Hepatocyte (in vitro differentiated cells): ENCODE data around the gene CGN. TPM values are rescaled to one million over a fixed set of nuclear protein-coding genes. Genes with fewer than 3 reads are reported as not detected.

Experiments
- DNase-seq: peaks from one replicate; pipeline ENCODE4 v3.0.0-alpha.2; 2016; ENCODE audit warnings: low spot score
- H2AFZ ChIP-seq: fragments of 200-600 bp; sonication (generic); 2 replicates; pipeline ENCODE4 v1.6.0; 2016; ENCODE audit warnings: antibody characterized with exemption, mild to moderate bottlenecking
- H3K27ac ChIP-seq: fragments of 200-600 bp; sonication (generic); 2 replicates; pipeline ENCODE4 v1.5.1; 2016; ENCODE audit warnings: mild to moderate bottlenecking
- H3K27me3 ChIP-seq: fragments of 200-600 bp; sonication (generic); 2 replicates; pipeline ENCODE4 v1.6.1; 2016
- H3K36me3 ChIP-seq: fragments of 200-600 bp; sonication (generic); replicated peaks from 2 replicates; pipeline ENCODE4 v1.5.1; 2016; ENCODE audit warnings: low read depth; ENCODE audit not compliant: insufficient read depth
- H3K4me1 ChIP-seq: fragments of 200-600 bp; sonication (generic); 2 replicates; pipeline ENCODE4 v1.5.1; 2016; ENCODE audit warnings: mild to moderate bottlenecking, moderate library complexity; ENCODE audit not compliant: insufficient read depth
- H3K4me2 ChIP-seq: fragments of 200-600 bp; sonication (generic); 2 replicates; pipeline ENCODE4 v1.6.0; 2016
- H3K4me3 ChIP-seq: fragments of 200-600 bp; sonication (generic); 2 replicates; pipeline ENCODE4 v1.5.1; 2016; ENCODE audit warnings: mild to moderate bottlenecking
- H3K79me2 ChIP-seq: fragments of 200-600 bp; sonication (generic); 2 replicates; pipeline ENCODE4 v1.6.0; 2017; ENCODE audit warnings: mild to moderate bottlenecking
- H3K9me2 ChIP-seq: fragments of 200-600 bp; sonication (generic); replicated peaks from 2 replicates; pipeline ENCODE4 v1.6.0; 2017; ENCODE audit warnings: mild to moderate bottlenecking; ENCODE audit not compliant: insufficient read depth
- H3K9me3 ChIP-seq: fragments of 200-600 bp; sonication (generic); 2 replicates; pipeline ENCODE4 v1.5.1; 2016; ENCODE audit warnings: low read depth, mild to moderate bottlenecking
- H4K20me1 ChIP-seq: fragments of 200-600 bp; sonication (generic); 2 replicates; pipeline ENCODE4 v1.6.0; 2016; ENCODE audit warnings: mild to moderate bottlenecking; ENCODE audit not compliant: insufficient read depth, poor library complexity, severe bottlenecking
- EZH2 ChIP-seq: fragments of 200-600 bp; sonication (generic); IDR thresholded peaks from 2 replicates; pipeline ENCODE4 v1.6.1; 2016; ENCODE audit warnings: antibody characterized with exemption, mild to moderate bottlenecking, borderline replicate concordance
- EZH2phosphoT487 ChIP-seq: fragments of 200-600 bp; sonication (generic); IDR thresholded peaks from one replicate; pipeline ENCODE4 v1.6.1; 2018; ENCODE audit warnings: antibody characterized with exemption, mild to moderate bottlenecking, low read depth, moderate library complexity; ENCODE audit not compliant: unreplicated experiment, severe bottlenecking
- WGBS: methylation state at CpG from one replicate; pipeline ENCODE4 v1.1.6; 2016; ENCODE audit warnings: low lambda C conversion rate; ENCODE audit errors: missing lambda C conversion rate; 5-methylcytosine and 5-hydroxymethylcytosine counted together
- polyA plus RNA-seq: library from polyadenylated mRNA; unstranded; fragments of >200 nt; fragmentation: Nextera tagmentation; extraction: Ambion mirVana; gene quantifications from 2 replicates; pipeline ENCODE4 v1.2.1, GENCODE V29; 2016
- total RNA-seq: library from RNA; depleted of rRNA; stranded (reverse); fragments of >200 nt; gene quantifications from 2 replicates; pipeline ENCODE4 v1.2.3, GENCODE V29; 2014
- TF ChIP-seq, protein P1 (sequence below): fragments of 200-600 bp; sonication (generic); IDR thresholded peaks from 2 replicates; pipeline ENCODE4 v1.5.1; 2016; ENCODE audit warnings: antibody characterized with exemption, mild to moderate bottlenecking; ENCODE audit not compliant: poor library complexity

The CGN gene
- total and polyA plus RNA-seq, 2 experiments from 2014 or later = 46.3 to 58.2 TPM

DNA sequence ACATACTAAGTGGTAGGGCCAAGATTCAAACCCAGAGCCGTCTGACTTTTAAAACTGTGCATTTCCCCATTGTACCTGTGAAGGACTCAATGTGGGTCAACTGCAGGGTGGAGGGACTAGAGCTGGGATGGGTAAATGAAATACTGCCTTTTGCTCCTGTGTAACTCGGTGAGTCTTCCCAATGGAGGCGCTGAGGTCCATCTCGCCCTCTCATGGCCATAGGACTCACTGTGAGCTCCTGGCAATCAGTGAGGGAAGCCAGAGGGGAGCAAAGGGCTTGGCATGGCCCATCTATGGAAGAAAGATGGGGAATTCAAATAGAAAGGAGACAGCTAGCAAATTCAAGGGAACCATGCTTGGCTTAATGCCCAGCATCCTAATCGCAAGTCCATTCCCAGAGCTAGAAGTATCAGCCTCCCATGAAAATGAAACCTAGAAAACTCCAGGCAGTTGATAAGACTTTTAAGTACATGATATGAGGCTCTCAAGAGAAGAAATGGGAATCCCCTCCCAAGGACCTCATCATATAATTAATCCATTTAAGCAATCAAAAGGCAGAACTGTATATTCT is 25.4 kb upstream of the CGN start:
- Histone ChIP-seq H2AFZ (no peak overlapping the region), H3K4me1 (no peaks in the 10 kb centered on the region), H3K4me2 (no peak overlapping the region), H4K20me1 (no peaks in the 10 kb centered on the region), H3K9me3 (no peaks in the 10 kb centered on the region), H3K79me2 (no peaks in the 10 kb centered on the region), H3K9me2 (no peaks in the 10 kb centered on the region), H3K27ac (no peak overlapping the region), H3K36me3 (no peaks in the 10 kb centered on the region), H3K4me3 (no peak overlapping the region), H3K27me3 (no peaks in the 10 kb centered on the region)
- no peak for DNase-seq
- 68% methylated on average over 5 of the region's 5 CpGs for WGBS
- TF ChIP-seq, protein P1, sequence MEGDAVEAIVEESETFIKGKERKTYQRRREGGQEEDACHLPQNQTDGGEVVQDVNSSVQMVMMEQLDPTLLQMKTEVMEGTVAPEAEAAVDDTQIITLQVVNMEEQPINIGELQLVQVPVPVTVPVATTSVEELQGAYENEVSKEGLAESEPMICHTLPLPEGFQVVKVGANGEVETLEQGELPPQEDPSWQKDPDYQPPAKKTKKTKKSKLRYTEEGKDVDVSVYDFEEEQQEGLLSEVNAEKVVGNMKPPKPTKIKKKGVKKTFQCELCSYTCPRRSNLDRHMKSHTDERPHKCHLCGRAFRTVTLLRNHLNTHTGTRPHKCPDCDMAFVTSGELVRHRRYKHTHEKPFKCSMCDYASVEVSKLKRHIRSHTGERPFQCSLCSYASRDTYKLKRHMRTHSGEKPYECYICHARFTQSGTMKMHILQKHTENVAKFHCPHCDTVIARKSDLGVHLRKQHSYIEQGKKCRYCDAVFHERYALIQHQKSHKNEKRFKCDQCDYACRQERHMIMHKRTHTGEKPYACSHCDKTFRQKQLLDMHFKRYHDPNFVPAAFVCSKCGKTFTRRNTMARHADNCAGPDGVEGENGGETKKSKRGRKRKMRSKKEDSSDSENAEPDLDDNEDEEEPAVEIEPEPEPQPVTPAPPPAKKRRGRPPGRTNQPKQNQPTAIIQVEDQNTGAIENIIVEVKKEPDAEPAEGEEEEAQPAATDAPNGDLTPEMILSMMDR = no peak
- TF ChIP-seq EZH2 (no peak), EZH2phosphoT487 (no peak)

DNA sequence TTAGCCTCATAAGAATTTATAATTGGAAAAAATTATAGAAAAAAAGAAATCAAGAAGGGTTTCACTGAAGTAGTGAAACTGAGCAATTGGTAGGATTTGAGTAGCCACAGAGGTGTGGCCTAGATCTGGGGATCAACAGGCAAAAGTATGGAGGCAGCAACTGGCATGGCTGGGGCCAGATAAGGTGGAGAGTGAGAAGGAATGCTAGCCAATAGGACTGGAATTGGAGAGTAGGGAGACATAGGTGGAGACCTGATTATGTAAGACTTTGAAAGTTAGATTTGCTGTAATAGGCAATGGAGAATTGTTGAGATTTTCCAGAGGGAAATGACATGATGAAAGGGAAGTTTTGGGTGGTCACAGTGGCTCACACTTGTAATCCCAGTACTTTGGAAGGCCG is 24.6 kb upstream of the CGN start:
- no peaks in the 10 kb centered on the region for H3K27me3 ChIP-seq
- no peaks in the 10 kb centered on the region for H3K9me3 ChIP-seq
- H3K36me3 ChIP-seq = no peaks in the 10 kb centered on the region
- no peaks in the 10 kb centered on the region for H3K9me2 ChIP-seq
- TF ChIP-seq EZH2phosphoT487 = no peak
- TF ChIP-seq, protein P1 = no peak
- no peak for TF ChIP-seq EZH2
- no peak for DNase-seq
- no peak overlapping the region for H3K4me3 ChIP-seq
- no peaks in the 10 kb centered on the region for H4K20me1 ChIP-seq
- no peaks in the 10 kb centered on the region for H3K79me2 ChIP-seq
- WGBS = 76% methylated on average over 1 of the region's 1 CpG
- H3K4me2 ChIP-seq = no peak overlapping the region
- no peak overlapping the region for H3K27ac ChIP-seq
- no peak overlapping the region for H2AFZ ChIP-seq
- no peaks in the 10 kb centered on the region for H3K4me1 ChIP-seq

DNA sequence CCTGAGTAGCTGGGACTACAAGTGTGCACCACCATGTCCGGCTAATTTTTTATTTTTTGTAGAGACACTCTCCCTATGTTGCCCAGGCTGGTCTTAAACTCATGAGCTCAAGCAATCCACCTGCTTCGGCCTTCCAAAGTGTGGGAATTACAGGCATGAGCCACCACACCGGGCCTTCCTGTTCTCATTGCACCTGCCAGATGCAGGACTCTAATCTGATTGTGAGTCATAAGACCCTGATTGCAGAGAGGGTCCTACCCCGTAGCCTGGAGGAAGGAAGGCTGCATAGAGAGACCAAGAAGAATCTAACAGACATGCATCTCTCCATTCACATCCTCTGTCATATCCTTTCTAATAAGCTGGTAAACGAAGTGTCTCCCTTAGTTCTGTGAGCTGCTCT is 19.5 kb upstream of the CGN start:
- H3K27me3 ChIP-seq = no peaks in the 10 kb centered on the region
- H3K9me2 ChIP-seq = no peaks in the 10 kb centered on the region
- no peaks in the 10 kb centered on the region for H3K79me2 ChIP-seq
- no peak for DNase-seq
- H3K36me3 ChIP-seq = no peaks in the 10 kb centered on the region
- H3K4me3 ChIP-seq = no peak overlapping the region
- H3K4me1 ChIP-seq = peaks cover 5% of the 10 kb centered on the region
- WGBS = 51% methylated on average over 5 of the region's 5 CpGs
- no peaks in the 10 kb centered on the region for H4K20me1 ChIP-seq
- no peaks in the 10 kb centered on the region for H3K9me3 ChIP-seq
- H3K4me2 ChIP-seq = no peak overlapping the region
- no peak overlapping the region for H2AFZ ChIP-seq
- no peak overlapping the region for H3K27ac ChIP-seq
- TF ChIP-seq, protein P1 = no peak
- TF ChIP-seq EZH2 = no peak
- TF ChIP-seq EZH2phosphoT487 = no peak

DNA sequence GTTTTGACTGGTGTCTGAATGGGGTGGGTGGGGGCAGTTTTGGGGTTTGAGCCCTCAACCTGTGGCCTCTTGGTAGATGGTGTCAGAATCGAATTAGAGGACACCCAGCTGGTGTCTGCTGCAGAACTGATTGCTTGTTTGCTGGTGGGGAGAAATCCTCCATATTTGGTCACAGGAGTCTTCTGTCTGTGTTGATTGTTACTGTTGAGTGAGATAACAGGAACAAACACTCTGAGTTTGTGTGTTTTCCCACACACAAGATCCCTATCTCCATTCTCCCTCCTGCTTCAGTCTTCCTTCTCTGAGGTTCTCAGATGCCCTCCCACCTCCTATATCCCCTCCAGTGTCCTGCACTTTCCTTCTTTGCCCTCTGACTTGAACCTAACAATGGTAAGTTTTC is 19.1 kb upstream of the CGN start:
- Histone ChIP-seq H3K27me3 (no peaks in the 10 kb centered on the region), H2AFZ (no peak overlapping the region), H3K27ac (no peak overlapping the region), H3K79me2 (no peaks in the 10 kb centered on the region), H3K9me3 (no peaks in the 10 kb centered on the region), H4K20me1 (no peaks in the 10 kb centered on the region), H3K4me2 (no peak overlapping the region), H3K9me2 (no peaks in the 10 kb centered on the region), H3K4me3 (no peak overlapping the region), H3K36me3 (no peaks in the 10 kb centered on the region), H3K4me1 (peaks cover 5% of the 10 kb centered on the region)
- TF ChIP-seq, protein P1 = no peak
- no peak for TF ChIP-seq EZH2phosphoT487
- no peak for TF ChIP-seq EZH2
- WGBS = 25% methylated on average over 1 of the region's 1 CpG
- no peak for DNase-seq
